GM23338 (cell line): ENCODE results near the gene OR8D2. TPM values are rescaled to one million over a fixed set of nuclear protein-coding genes. Genes with fewer than 3 reads are reported as not detected.
A peak's percentile ranks its signal among the peaks of the same experiment; 100 is the strongest.

ENCODE experiments used
- ATAC-seq: fragments of 200-7000 bp; cut with Tn5 transposase; 3 replicates; pipeline ENCODE4 v1.9.1; 2020
- DNase-seq: peaks from one replicate; pipeline ENCODE4 v3.0.0-alpha.2; 2015; ENCODE audit warnings: low spot score
- H2AFZ ChIP-seq: fragments of 200-600 bp; sonication (generic); 2 replicates; pipeline ENCODE4 v1.8.0; 2016; ENCODE audit warnings: antibody characterized with exemption, mild to moderate bottlenecking, moderate library complexity
- H3F3A ChIP-seq: fragments of 200-600 bp; sonication (generic); replicated peaks from 2 replicates; pipeline ENCODE4 v1.8.0; 2017; ENCODE audit warnings: antibody characterized with exemption, mixed run types, low read depth
- H3K27ac ChIP-seq: fragments of 200-600 bp; sonication (generic); 2 replicates; pipeline ENCODE4 v1.6.1; 2016; ENCODE audit warnings: low read depth
- H3K27me3 ChIP-seq: fragments of 200-600 bp; sonication (generic); 2 replicates; pipeline ENCODE4 v1.8.0; 2016; ENCODE audit warnings: mild to moderate bottlenecking, mixed run types, moderate library complexity; ENCODE audit not compliant: insufficient read depth
- H3K36me3 ChIP-seq: fragments of 200-600 bp; sonication (generic); 2 replicates; pipeline ENCODE4 v1.8.0; 2016; ENCODE audit warnings: mild to moderate bottlenecking; ENCODE audit not compliant: insufficient read depth
- H3K4me1 ChIP-seq: fragments of 200-600 bp; sonication (generic); 2 replicates; pipeline ENCODE4 v1.8.0; 2016; ENCODE audit warnings: mild to moderate bottlenecking, moderate library complexity; ENCODE audit not compliant: insufficient read depth
- H3K4me2 ChIP-seq: fragments of 200-600 bp; sonication (generic); 2 replicates; pipeline ENCODE4 v1.7.1; 2017; ENCODE audit warnings: mixed run types
- H3K4me3 ChIP-seq: fragments of 200-600 bp; sonication (generic); 2 replicates; pipeline ENCODE4 v1.6.1; 2016; ENCODE audit warnings: mixed run types
- H3K79me2 ChIP-seq: fragments of 200-600 bp; sonication (generic); replicated peaks from 2 replicates; pipeline ENCODE4 v1.8.0; 2017; ENCODE audit warnings: mild to moderate bottlenecking; ENCODE audit not compliant: insufficient read depth
- H3K9me2 ChIP-seq: fragments of 200-600 bp; sonication (generic); 2 replicates; pipeline ENCODE4 v1.8.0; 2017; ENCODE audit not compliant: insufficient read depth
- H4K20me1 ChIP-seq: fragments of 200-600 bp; sonication (generic); replicated peaks from 2 replicates; pipeline ENCODE4 v1.8.0; 2017; ENCODE audit warnings: mild to moderate bottlenecking; ENCODE audit not compliant: insufficient read depth
- H3K27ac Mint-ChIP-seq: 2 replicates; pipeline ENCODE4 v1.8.0; 2020; ENCODE audit warnings: inconsistent platforms, mild to moderate bottlenecking, moderate library complexity, mixed read lengths
- H3K27me3 Mint-ChIP-seq: 3 replicates; pipeline ENCODE4 v1.8.0; 2022; ENCODE audit warnings: low read depth, mild to moderate bottlenecking, moderate library complexity, mixed read lengths, inconsistent platforms; ENCODE audit not compliant: insufficient read depth, poor library complexity
- H3K36me3 Mint-ChIP-seq: 3 replicates; pipeline ENCODE4 v1.8.0; 2021; ENCODE audit warnings: low read depth, mild to moderate bottlenecking, inconsistent platforms, moderate library complexity, mixed read lengths
- H3K4me1 Mint-ChIP-seq: 3 replicates; pipeline ENCODE4 v1.8.0; 2020; ENCODE audit warnings: mild to moderate bottlenecking, inconsistent platforms, mixed read lengths
- H3K4me3 Mint-ChIP-seq: 3 replicates; pipeline ENCODE4 v1.8.0; 2021; ENCODE audit warnings: moderate library complexity, mild to moderate bottlenecking, inconsistent platforms, mixed read lengths
- H3K9me3 Mint-ChIP-seq: 3 replicates; pipeline ENCODE4 v1.8.0; 2020; ENCODE audit warnings: moderate library complexity, mild to moderate bottlenecking, inconsistent platforms, mixed read lengths
- CTCF ChIP-seq, 2 experiments: fragments of 200-600 bp in 1 of 2; sonication (generic) in 1 of 2; conservative IDR thresholded peaks; 2 replicates each; pipeline versions ENCODE4 v1.5.1 to v1.6.1; 2016 to 2017; ENCODE audit warnings: antibody characterized with exemption in 2 of 2, low read depth in 2 of 2, mild to moderate bottlenecking in 2 of 2, moderate library complexity in 1 of 2
- ETS1 ChIP-seq: IDR thresholded peaks from 2 replicates; pipeline ENCODE4 v1.6.1; 2016; ENCODE audit warnings: antibody characterized with exemption
- EZH2 ChIP-seq: fragments of 200-600 bp; sonication (generic); IDR thresholded peaks from one replicate; pipeline ENCODE4 v1.8.0; 2017; ENCODE audit warnings: antibody characterized with exemption, mild to moderate bottlenecking, low read depth; ENCODE audit not compliant: unreplicated experiment
- JUNB ChIP-seq: IDR thresholded peaks from one replicate; pipeline ENCODE4 v1.6.1; 2016; ENCODE audit warnings: antibody characterized with exemption; ENCODE audit not compliant: unreplicated experiment
- NANOG ChIP-seq: IDR thresholded peaks from 2 replicates; pipeline ENCODE4 v1.6.1; 2016; ENCODE audit warnings: antibody characterized with exemption, borderline replicate concordance
- STAT1 ChIP-seq: IDR thresholded peaks from one replicate; pipeline ENCODE4 v1.6.1; 2016; ENCODE audit warnings: antibody characterized with exemption; ENCODE audit not compliant: unreplicated experiment
- ZNF114 ChIP-seq: fragments of 250-450 bp; sonication (Bioruptor Pico); IDR thresholded peaks from 2 replicates; pipeline ENCODE4 v1.5.0; 2020; ENCODE audit warnings: mild to moderate bottlenecking, moderate library complexity
- ZNF331 ChIP-seq: fragments of 250-450 bp; sonication (Bioruptor Pico); IDR thresholded peaks from 2 replicates; pipeline ENCODE4 v1.5.0; 2020; ENCODE audit warnings: low read depth, mild to moderate bottlenecking, moderate library complexity
- polyA plus RNA-seq: library from polyadenylated mRNA; unstranded; fragments of >200 nt; fragmentation: Nextera tagmentation; extraction: Ambion mirVana; gene quantifications from 2 replicates; pipeline ENCODE4 v1.2.1, GENCODE V29; 2016
- total RNA-seq: library from RNA; depleted of rRNA; stranded (reverse); fragments of >200 nt; shearing (Covaris generic); gene quantifications from 2 replicates; pipeline ENCODE4 v1.2.3, GENCODE V29; 2014
- TF ChIP-seq, protein P1 (sequence below): fragments of 250-450 bp; sonication (Bioruptor Pico); IDR thresholded peaks from 2 replicates; pipeline ENCODE4 v1.5.0; 2020; ENCODE audit warnings: mild to moderate bottlenecking, moderate library complexity
- TF ChIP-seq, protein P2 (sequence below): IDR thresholded peaks from one replicate; pipeline ENCODE4 v1.6.1; 2018; ENCODE audit warnings: antibody characterized with exemption; ENCODE audit not compliant: unreplicated experiment

The OR8D2 gene
- total and polyA plus RNA-seq, 2 experiments from 2014 or later = not detected

GRCh38 chr11:124276081-124276480 lies 43.9 kb downstream of the OR8D2 start (continued):
- no peak for TF ChIP-seq CTCF (conservative IDR thresholded peaks at IDR 0.05; ENCODE audit: low read depth in 2 of 2)
- TF ChIP-seq STAT1 = no peak
- TF ChIP-seq ZNF114 (CRISPR knock-in tag) = no peak

- no peak overlapping the region for H3K27ac ChIP-seq
- H3K4me3 ChIP-seq = no peak overlapping the region
- H3K27me3 Mint-ChIP-seq = peaks cover 3% of the 10 kb centered on the region
- no peaks in the 10 kb centered on the region for H3K79me2 ChIP-seq
- H3K36me3 Mint-ChIP-seq = no peaks in the 10 kb centered on the region; the same call in 2 of the 3 replicates
- no peak for DNase-seq
- H3K27ac Mint-ChIP-seq = no peak overlapping the region
- H3K4me1 Mint-ChIP-seq = peaks cover 15% of the 10 kb centered on the region
- no peaks in the 10 kb centered on the region for H3K27me3 ChIP-seq
- ATAC-seq = no peak
- H3K4me2 ChIP-seq = peak overlapping the region; percentile 58
- H3K4me1 ChIP-seq = peaks cover 22% of the 10 kb centered on the region
- no peaks in the 10 kb centered on the region for H3K9me3 Mint-ChIP-seq
- H2AFZ ChIP-seq = no peak overlapping the region
- H3K4me3 Mint-ChIP-seq = no peak overlapping the region; the same call in 2 of the 3 replicates
- H3F3A ChIP-seq = no peaks in the 10 kb centered on the region
- no peaks in the 10 kb centered on the region for H3K36me3 ChIP-seq
- H4K20me1 ChIP-seq = no peaks in the 10 kb centered on the region
- H3K9me2 ChIP-seq = no peaks in the 10 kb centered on the region; the same call in 1 of the 2 replicates
- TF ChIP-seq, protein P1, sequence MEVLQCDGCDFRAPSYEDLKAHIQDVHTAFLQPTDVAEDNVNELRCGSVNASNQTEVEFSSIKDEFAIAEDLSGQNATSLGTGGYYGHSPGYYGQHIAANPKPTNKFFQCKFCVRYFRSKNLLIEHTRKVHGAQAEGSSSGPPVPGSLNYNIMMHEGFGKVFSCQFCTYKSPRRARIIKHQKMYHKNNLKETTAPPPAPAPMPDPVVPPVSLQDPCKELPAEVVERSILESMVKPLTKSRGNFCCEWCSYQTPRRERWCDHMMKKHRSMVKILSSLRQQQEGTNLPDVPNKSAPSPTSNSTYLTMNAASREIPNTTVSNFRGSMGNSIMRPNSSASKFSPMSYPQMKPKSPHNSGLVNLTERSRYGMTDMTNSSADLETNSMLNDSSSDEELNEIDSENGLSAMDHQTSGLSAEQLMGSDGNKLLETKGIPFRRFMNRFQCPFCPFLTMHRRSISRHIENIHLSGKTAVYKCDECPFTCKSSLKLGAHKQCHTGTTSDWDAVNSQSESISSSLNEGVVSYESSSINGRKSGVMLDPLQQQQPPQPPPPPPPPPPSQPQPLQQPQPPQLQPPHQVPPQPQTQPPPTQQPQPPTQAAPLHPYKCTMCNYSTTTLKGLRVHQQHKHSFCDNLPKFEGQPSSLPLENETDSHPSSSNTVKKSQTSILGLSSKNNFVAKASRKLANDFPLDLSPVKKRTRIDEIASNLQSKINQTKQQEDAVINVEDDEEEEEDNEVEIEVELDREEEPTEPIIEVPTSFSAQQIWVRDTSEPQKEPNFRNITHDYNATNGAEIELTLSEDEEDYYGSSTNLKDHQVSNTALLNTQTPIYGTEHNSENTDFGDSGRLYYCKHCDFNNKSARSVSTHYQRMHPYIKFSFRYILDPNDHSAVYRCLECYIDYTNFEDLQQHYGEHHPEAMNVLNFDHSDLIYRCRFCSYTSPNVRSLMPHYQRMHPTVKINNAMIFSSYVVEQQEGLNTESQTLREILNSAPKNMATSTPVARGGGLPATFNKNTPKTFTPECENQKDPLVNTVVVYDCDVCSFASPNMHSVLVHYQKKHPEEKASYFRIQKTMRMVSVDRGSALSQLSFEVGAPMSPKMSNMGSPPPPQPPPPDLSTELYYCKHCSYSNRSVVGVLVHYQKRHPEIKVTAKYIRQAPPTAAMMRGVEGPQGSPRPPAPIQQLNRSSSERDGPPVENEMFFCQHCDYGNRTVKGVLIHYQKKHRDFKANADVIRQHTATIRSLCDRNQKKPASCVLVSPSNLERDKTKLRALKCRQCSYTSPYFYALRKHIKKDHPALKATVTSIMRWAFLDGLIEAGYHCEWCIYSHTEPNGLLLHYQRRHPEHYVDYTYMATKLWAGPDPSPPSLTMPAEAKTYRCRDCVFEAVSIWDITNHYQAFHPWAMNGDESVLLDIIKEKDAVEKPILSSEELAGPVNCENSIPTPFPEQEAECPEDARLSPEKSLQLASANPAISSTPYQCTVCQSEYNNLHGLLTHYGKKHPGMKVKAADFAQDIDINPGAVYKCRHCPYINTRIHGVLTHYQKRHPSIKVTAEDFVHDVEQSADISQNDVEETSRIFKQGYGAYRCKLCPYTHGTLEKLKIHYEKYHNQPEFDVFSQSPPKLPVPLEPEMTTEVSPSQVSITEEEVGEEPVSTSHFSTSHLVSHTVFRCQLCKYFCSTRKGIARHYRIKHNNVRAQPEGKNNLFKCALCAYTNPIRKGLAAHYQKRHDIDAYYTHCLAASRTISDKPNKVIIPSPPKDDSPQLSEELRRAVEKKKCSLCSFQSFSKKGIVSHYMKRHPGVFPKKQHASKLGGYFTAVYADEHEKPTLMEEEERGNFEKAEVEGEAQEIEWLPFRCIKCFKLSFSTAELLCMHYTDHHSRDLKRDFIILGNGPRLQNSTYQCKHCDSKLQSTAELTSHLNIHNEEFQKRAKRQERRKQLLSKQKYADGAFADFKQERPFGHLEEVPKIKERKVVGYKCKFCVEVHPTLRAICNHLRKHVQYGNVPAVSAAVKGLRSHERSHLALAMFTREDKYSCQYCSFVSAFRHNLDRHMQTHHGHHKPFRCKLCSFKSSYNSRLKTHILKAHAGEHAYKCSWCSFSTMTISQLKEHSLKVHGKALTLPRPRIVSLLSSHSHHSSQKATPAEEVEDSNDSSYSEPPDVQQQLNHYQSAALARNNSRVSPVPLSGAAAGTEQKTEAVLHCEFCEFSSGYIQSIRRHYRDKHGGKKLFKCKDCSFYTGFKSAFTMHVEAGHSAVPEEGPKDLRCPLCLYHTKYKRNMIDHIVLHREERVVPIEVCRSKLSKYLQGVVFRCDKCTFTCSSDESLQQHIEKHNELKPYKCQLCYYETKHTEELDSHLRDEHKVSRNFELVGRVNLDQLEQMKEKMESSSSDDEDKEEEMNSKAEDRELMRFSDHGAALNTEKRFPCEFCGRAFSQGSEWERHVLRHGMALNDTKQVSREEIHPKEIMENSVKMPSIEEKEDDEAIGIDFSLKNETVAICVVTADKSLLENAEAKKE (CRISPR knock-in tag) = no peak
- TF ChIP-seq CTCF (conservative IDR thresholded peaks at IDR 0.05; ENCODE audit: low read depth in 2 of 2) (no peak), NANOG (no peak), EZH2 (no peak), STAT1 (no peak), ETS1 (no peak), ZNF331 (CRISPR knock-in tag) (no peak), JUNB (no peak)
- TF ChIP-seq, protein P2, sequence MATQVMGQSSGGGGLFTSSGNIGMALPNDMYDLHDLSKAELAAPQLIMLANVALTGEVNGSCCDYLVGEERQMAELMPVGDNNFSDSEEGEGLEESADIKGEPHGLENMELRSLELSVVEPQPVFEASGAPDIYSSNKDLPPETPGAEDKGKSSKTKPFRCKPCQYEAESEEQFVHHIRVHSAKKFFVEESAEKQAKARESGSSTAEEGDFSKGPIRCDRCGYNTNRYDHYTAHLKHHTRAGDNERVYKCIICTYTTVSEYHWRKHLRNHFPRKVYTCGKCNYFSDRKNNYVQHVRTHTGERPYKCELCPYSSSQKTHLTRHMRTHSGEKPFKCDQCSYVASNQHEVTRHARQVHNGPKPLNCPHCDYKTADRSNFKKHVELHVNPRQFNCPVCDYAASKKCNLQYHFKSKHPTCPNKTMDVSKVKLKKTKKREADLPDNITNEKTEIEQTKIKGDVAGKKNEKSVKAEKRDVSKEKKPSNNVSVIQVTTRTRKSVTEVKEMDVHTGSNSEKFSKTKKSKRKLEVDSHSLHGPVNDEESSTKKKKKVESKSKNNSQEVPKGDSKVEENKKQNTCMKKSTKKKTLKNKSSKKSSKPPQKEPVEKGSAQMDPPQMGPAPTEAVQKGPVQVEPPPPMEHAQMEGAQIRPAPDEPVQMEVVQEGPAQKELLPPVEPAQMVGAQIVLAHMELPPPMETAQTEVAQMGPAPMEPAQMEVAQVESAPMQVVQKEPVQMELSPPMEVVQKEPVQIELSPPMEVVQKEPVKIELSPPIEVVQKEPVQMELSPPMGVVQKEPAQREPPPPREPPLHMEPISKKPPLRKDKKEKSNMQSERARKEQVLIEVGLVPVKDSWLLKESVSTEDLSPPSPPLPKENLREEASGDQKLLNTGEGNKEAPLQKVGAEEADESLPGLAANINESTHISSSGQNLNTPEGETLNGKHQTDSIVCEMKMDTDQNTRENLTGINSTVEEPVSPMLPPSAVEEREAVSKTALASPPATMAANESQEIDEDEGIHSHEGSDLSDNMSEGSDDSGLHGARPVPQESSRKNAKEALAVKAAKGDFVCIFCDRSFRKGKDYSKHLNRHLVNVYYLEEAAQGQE = no peak
These were observed 46.0 kb downstream of the OR8D2 start for GRCh38 chr11:124274000-124274399.
